NB4 (cell line): Measurements from ENCODE around the gene SBSN.

Experiments
- CTCF ChIP-seq: IDR thresholded peaks from one replicate; pipeline ENCODE4 v1.5.1; 2012; ENCODE audit warnings: low read depth, low read length
- MAX ChIP-seq: IDR thresholded peaks from 2 replicates; pipeline ENCODE4 v1.6.1; 2011; ENCODE audit warnings: low read depth, low read length

GRCh38 chr19:35506011-35506410, 22.1 kb downstream of the SBSN start:
- no peak for TF ChIP-seq CTCF
- no peak for TF ChIP-seq MAX
